ENCODE measurements around the gene ZDHHC17.

Gene ZDHHC17

GRCh38 chr12:76879710-76880518, 116.0 kb downstream of the ZDHHC17 start:
- no peak for DNase-seq

- DNase-seq: no peak
Observed at GRCh38 chr12:76880519-76881023, 116.7 kb downstream of the ZDHHC17 start.

DNA sequence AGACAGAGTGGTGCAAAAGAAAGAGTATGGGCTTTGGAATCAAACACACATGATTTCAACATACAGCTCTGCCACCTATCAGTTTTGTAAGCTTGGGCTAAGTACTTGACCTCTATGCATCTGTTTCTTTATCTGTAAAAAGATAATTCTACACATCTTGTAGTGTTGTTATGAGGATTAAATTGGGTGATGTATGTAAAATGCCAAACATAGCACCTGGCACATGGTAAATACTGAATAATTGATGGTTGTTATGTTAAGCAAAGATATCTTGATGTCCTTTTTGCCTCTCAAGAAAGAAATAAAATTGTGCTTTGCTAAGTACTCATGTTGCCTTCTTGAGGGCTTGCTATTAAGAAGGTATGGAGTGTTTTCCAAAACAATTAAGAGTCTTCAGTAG, 117.2 kb downstream of the ZDHHC17 start:
- no peak for DNase-seq

DNA sequence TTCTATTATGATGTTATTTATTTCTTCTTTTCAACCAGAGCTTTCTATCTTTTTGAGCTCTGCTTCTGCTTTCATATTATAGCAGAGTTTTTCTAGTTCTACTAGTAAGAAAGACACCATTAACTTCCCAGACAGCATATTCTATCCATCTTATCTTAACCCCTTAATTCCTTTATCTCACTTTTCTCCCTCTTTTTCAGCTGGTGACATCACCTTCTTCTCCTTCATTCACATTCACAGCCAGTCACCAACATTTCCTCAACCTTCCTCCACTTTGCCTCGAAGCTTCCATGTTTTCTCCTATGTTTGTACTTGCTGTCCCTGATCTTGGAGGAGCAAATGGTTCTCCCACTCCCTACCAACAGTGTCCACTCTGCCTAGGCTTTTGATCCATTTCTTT, 118.5 kb downstream of the ZDHHC17 start:
- DNase-seq: no peak

- DNase-seq: no peak
Observed at GRCh38 chr12:76883151-76883550, 119.2 kb downstream of the ZDHHC17 start.

GRCh38 chr12:76883811-76884210, 119.9 kb downstream of the ZDHHC17 start:
- DNase-seq: no peak

GRCh38 chr12:76888775-76889174, 124.9 kb downstream of the ZDHHC17 start:
- no peak for DNase-seq

GRCh38 chr12:76890151-76891143, 126.5 kb downstream of the ZDHHC17 start:
- DNase-seq: no peak

DNA sequence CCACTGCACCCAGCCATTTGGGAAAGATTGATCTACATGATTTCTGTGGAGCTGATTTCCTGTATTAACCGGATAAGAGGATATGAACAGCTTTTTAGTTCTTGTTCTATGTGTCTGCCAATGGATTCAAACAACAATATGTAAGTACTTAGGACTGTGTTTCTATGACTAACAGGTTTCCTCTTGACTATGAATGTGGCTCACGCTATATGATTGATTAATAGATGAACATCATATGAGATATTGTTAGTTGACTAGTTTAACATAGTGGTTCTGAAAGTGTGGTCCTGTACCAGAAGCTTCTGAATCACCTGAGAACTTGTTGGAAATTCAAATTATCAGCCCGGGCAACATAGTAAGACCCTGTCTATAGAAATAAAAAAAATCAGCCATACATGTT, 127.7 kb downstream of the ZDHHC17 start:
- no peak for DNase-seq

DNA sequence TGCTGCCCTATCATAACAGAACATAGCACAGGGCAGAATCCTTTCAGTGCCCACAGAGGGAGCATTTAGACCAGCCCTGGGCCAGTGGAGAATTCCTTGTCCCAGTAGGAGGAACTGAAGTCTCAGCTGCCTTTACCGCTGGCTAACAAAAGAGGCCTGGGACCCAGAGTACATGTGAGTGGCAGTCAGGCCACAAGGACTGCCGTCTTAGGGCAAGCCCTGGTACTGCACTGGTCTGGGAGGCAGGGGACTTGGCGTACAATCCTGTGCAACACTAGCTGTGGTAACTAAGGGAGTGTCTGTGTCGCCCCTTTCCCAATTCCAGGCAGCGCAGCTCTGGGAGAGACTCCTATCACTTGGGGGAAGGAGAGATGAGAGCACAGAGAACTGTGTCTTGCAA, 131.9 kb downstream of the ZDHHC17 start:
- DNase-seq: no peak

- DNase-seq: no peak
Observed at GRCh38 chr12:76896274-76896673, 132.4 kb downstream of the ZDHHC17 start.

DNA sequence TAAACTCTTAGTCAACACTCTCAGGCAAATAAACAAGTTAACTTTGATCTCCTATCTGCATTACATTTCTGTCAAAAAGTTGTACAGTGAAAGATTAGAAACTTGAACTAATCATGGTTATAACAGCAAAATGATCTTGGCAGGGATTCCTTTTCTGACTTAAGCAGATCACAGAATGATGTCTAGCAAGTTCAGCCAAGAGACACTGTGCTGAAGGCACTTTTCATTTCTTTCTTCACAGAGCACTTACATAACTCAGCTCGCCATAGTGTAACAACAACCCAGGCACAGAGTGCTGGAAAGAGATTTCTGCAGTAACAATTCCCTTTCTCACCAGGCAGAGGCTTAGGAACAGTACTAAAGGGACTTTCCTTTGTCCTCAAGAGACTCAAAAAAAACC, 134.5 kb downstream of the ZDHHC17 start:
- DNase-seq: no peak

- DNase-seq: no peak
Observed at GRCh38 chr12:76899522-76899921, 135.6 kb downstream of the ZDHHC17 start.

DNA sequence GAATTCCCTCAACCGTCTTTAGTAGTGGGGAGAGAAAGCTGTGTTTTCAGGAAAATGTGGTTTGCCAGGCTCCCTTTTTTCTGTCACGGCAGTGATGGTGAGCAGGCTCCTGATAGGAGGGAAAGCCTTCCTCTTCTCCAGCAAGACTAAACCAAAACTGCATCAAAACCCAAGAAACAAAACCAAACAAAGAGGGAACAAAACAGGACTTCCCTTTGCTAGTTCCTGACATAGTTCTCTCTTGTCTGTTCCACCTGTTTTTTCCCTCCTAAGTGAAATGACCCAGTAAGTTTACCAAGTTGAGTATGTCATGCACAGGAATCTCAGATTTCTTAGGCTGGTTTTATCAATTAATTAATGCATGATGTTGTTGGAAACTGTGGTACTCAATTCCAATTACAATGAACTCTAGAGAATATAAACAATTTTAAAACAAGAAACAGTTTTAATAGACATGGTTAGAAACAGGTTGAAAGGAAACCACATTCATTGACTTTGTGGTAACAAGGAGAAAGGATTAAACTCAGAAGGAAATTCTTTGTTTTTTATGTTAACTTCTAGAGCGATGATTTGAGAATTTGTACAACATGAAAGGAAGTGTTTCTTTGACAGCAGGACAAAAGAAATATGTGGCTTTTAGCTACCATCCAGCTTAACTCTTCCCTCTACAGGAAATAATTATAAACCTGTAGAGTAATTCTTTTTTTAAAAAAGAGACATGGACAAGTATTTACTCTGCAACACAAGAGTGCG, 137.9 kb downstream of the ZDHHC17 start:
- DNase-seq: no peak
